Astrocyte (in vitro differentiated cells and primary cell): ENCODE results near the gene ATXN1. TPM values are rescaled to one million over a fixed set of nuclear protein-coding genes. Genes with fewer than 3 reads are reported as not detected.

ENCODE experiments used
- DNase-seq: peaks from one replicate; pipeline ENCODE4 v3.0.0-alpha.2; 2010; ENCODE audit warnings: low read depth
- FAIRE-seq: peaks from 2 replicates; lab custom pipeline; 2011; peaks lifted over from hg19 to GRCh38; lab: Jason Lieb, UNC
- H2AFZ ChIP-seq: 2 replicates; pipeline ENCODE4 v1.6.0; 2012; ENCODE audit warnings: low read depth, low read length, inconsistent platforms
- H3K27ac ChIP-seq: 2 replicates; pipeline ENCODE4 v1.5.1; 2011; ENCODE audit warnings: low read depth, low read length, inconsistent platforms
- H3K27me3 ChIP-seq: 2 replicates; pipeline ENCODE4 v1.6.0; 2011; ENCODE audit warnings: low read length, inconsistent platforms; ENCODE audit not compliant: insufficient read depth
- H3K36me3 ChIP-seq: 2 replicates; pipeline ENCODE4 v1.5.1; 2011; ENCODE audit warnings: low read length, inconsistent platforms; ENCODE audit not compliant: insufficient read depth
- H3K4me1 ChIP-seq: 2 replicates; pipeline ENCODE4 v1.5.1; 2011; ENCODE audit warnings: low read length, inconsistent platforms; ENCODE audit not compliant: insufficient read depth
- H3K4me2 ChIP-seq: 2 replicates; pipeline ENCODE4 v1.6.0; 2012; ENCODE audit warnings: low read length, inconsistent platforms
- H3K4me3 ChIP-seq: 2 replicates; pipeline ENCODE4 v1.5.1; 2011; ENCODE audit warnings: low read depth, mild to moderate bottlenecking, low read length, inconsistent platforms; ENCODE audit not compliant: insufficient read depth
- H3K79me2 ChIP-seq: 2 replicates; pipeline ENCODE4 v1.6.0; 2012; ENCODE audit warnings: mild to moderate bottlenecking, low read length, inconsistent platforms; ENCODE audit not compliant: insufficient read depth
- H3K9ac ChIP-seq: 2 replicates; pipeline ENCODE4 v1.6.0; 2012; ENCODE audit warnings: mild to moderate bottlenecking, low read length, inconsistent platforms
- H3K9me3 ChIP-seq: 2 replicates; pipeline ENCODE4 v1.5.1; 2012; ENCODE audit warnings: low read depth, mild to moderate bottlenecking, low read length, inconsistent platforms; ENCODE audit not compliant: insufficient read depth
- H4K20me1 ChIP-seq: 2 replicates; pipeline ENCODE4 v1.6.0; 2012; ENCODE audit warnings: low read length, inconsistent platforms; ENCODE audit not compliant: insufficient read depth
- H3K27ac Mint-ChIP-seq: one replicate; pipeline ENCODE4 v1.8.0; 2021; ENCODE audit warnings: mild to moderate bottlenecking, mixed read lengths; ENCODE audit not compliant: unreplicated experiment
- H3K27me3 Mint-ChIP-seq: one replicate; pipeline ENCODE4 v1.8.0; 2021; ENCODE audit warnings: low read depth, mixed read lengths; ENCODE audit not compliant: unreplicated experiment
- H3K36me3 Mint-ChIP-seq: one replicate; pipeline ENCODE4 v1.8.0; 2021; ENCODE audit warnings: low read depth, mixed read lengths; ENCODE audit not compliant: unreplicated experiment
- H3K4me1 Mint-ChIP-seq: one replicate; pipeline ENCODE4 v1.8.0; 2021; ENCODE audit warnings: low read depth, mixed read lengths; ENCODE audit not compliant: unreplicated experiment
- H3K4me3 Mint-ChIP-seq: one replicate; pipeline ENCODE4 v1.8.0; 2021; ENCODE audit warnings: mild to moderate bottlenecking, moderate library complexity, mixed read lengths; ENCODE audit not compliant: unreplicated experiment
- H3K9me3 Mint-ChIP-seq: one replicate; pipeline ENCODE4 v1.8.0; 2021; ENCODE audit warnings: mild to moderate bottlenecking, mixed read lengths; ENCODE audit not compliant: unreplicated experiment
- CTCF ChIP-seq: IDR thresholded peaks from 2 replicates; pipeline ENCODE4 v1.5.1; 2011; ENCODE audit warnings: low read depth, mild to moderate bottlenecking, inconsistent platforms, low read length, moderate library complexity; ENCODE audit not compliant: insufficient read depth
- EZH2 ChIP-seq: IDR thresholded peaks from 2 replicates; pipeline ENCODE4 v1.6.1; 2012; ENCODE audit warnings: mild to moderate bottlenecking, low read length, inconsistent platforms; ENCODE audit not compliant: insufficient read depth
- total RNA-seq: library from RNA; stranded (reverse); gene quantifications from 2 replicates; pipeline ENCODE4 v1.2.1, GENCODE V29; 2021

The ATXN1 gene
- total RNA-seq, 1 donor from 2014 or later = 70.9 TPM

- Mint-ChIP-seq H3K36me3 (no peaks in the 10 kb centered on the region), H3K27me3 (peaks cover under 1% of the 10 kb centered on the region), H3K9me3 (peaks cover under 1% of the 10 kb centered on the region), H3K4me3 (no peak overlapping the region), H3K4me1 (peaks cover 51% of the 10 kb centered on the region), H3K27ac (no peak overlapping the region)
- no peaks in the 10 kb centered on the region for H3K36me3 ChIP-seq
- no peak overlapping the region for H2AFZ ChIP-seq
- H3K4me2 ChIP-seq = no peak overlapping the region
- no peak for DNase-seq
- H3K4me3 ChIP-seq = no peak overlapping the region
- H3K27me3 ChIP-seq = no peaks in the 10 kb centered on the region
- H3K79me2 ChIP-seq = no peaks in the 10 kb centered on the region
- H4K20me1 ChIP-seq = no peaks in the 10 kb centered on the region
- TF ChIP-seq CTCF (no peak), EZH2 (no peak)
- H3K27ac ChIP-seq = no peak overlapping the region
- no peak for FAIRE-seq
- H3K9ac ChIP-seq = no peak overlapping the region
- no peaks in the 10 kb centered on the region for H3K9me3 ChIP-seq
- peaks cover 15% of the 10 kb centered on the region for H3K4me1 ChIP-seq
These were observed 486.8 kb downstream of the ATXN1 start for GRCh38 chr6:16274483-16274882.

DNA sequence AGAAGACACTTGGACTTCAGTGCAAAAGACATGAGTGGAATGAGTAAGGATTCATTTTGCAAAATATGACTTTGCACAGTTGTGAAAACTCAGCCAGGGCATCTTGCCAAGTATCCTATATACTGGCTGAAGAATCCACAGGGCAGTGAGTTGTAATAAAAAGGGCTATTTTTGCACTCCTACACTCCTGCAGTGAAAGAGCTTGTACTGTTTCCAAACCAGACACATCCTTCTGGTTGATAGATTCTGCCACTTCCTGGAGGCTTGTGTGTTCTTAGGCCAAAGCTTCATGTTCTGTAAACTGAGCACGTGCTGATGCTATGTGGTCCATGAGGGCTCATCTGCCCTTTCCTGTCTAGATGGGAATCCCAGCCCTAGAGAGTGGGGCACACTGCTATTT is 488.0 kb downstream of the ATXN1 start:
- Mint-ChIP-seq H3K27ac (no peak overlapping the region), H3K9me3 (no peaks in the 10 kb centered on the region), H3K4me1 (peaks cover 47% of the 10 kb centered on the region), H3K27me3 (no peaks in the 10 kb centered on the region), H3K36me3 (no peaks in the 10 kb centered on the region), H3K4me3 (no peak overlapping the region)
- TF ChIP-seq CTCF = no peak
- no peak for TF ChIP-seq EZH2
- Histone ChIP-seq H3K9ac (no peak overlapping the region), H3K27me3 (no peaks in the 10 kb centered on the region), H3K79me2 (no peaks in the 10 kb centered on the region), H3K4me1 (peaks cover 13% of the 10 kb centered on the region), H2AFZ (no peak overlapping the region), H4K20me1 (no peaks in the 10 kb centered on the region), H3K27ac (no peak overlapping the region), H3K4me2 (no peak overlapping the region), H3K4me3 (no peak overlapping the region), H3K36me3 (no peaks in the 10 kb centered on the region), H3K9me3 (no peaks in the 10 kb centered on the region)
- peak; percentile 32 for DNase-seq
- no peak for FAIRE-seq

- TF ChIP-seq EZH2 = no peak
- no peak for TF ChIP-seq CTCF
These were observed 489.1 kb downstream of the ATXN1 start for GRCh38 chr6:16272201-16272600.

More at GRCh38 chr6:16272201-16272600, 489.1 kb downstream of the ATXN1 start:
- DNase-seq = no peak
- Mint-ChIP-seq H3K27me3 (peaks cover 1% of the 10 kb centered on the region), H3K4me1 (peaks cover 36% of the 10 kb centered on the region), H3K27ac (no peak overlapping the region), H3K4me3 (no peak overlapping the region), H3K36me3 (no peaks in the 10 kb centered on the region), H3K9me3 (peaks cover 2% of the 10 kb centered on the region)
- Histone ChIP-seq H3K4me2 (no peak overlapping the region), H3K4me3 (no peak overlapping the region), H3K9me3 (no peaks in the 10 kb centered on the region), H3K27ac (no peak overlapping the region), H3K27me3 (no peaks in the 10 kb centered on the region), H3K79me2 (no peaks in the 10 kb centered on the region), H3K36me3 (no peaks in the 10 kb centered on the region), H2AFZ (no peak overlapping the region), H3K4me1 (peaks cover 4% of the 10 kb centered on the region), H4K20me1 (no peaks in the 10 kb centered on the region), H3K9ac (no peak overlapping the region)
- no peak for FAIRE-seq
